GM23248 (cell line): ENCODE data around the gene ATG7.

Source experiments
- EZH2 ChIP-seq: fragments of 200-600 bp; sonication (generic); IDR thresholded peaks from 2 replicates; pipeline ENCODE4 v1.6.1; 2018; ENCODE audit warnings: antibody characterized with exemption, mild to moderate bottlenecking; ENCODE audit not compliant: insufficient read depth, poor library complexity, severe bottlenecking
- EZH2phosphoT487 ChIP-seq: fragments of 200-600 bp; sonication (generic); IDR thresholded peaks from 2 replicates; pipeline ENCODE4 v1.6.1; 2018; ENCODE audit warnings: antibody characterized with exemption, moderate library complexity, mild to moderate bottlenecking, low read depth; ENCODE audit not compliant: insufficient read depth

DNA sequence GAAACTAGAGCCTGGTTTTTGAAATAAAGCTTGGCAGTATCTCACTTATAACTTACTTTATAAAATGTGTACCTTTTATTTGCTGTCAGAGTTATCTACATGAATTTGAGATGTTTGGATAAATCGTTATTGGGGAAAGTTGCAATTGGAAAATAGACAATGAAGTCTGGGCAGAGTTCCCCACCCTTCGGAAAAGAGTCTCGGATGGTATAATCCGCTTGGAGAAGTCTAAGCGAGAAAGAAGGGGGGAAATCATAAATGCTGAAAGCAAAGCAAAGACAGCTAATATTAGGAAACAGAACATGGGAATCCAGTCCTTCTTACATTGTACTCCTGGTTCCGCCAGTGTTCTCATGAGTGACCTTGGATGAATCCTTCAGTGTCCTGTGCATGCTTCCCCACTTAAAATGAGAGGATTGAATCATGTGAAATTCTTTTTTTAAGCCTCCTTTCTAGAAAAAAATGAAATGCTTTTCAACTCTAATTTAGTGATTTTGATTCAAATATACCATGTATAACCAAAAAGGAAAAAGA, 162.4 kb downstream of the ATG7 start:
- TF ChIP-seq EZH2: no peak
- no peak for TF ChIP-seq EZH2phosphoT487
